ENCODE measurements around the gene LRCH1.

Gene LRCH1

GRCh38 chr13:46738766-46739165 lies 185.8 kb downstream of the LRCH1 start:
- no peak for DNase-seq (ENCODE audit: low read depth)
- TF ChIP-seq CTCF (conservative IDR thresholded peaks at IDR 0.05; ENCODE audit: control insufficient read depth, insufficient read depth, low read depth, low read length) = no peak

GRCh38 chr13:46739447-46740098 lies 186.6 kb downstream of the LRCH1 start:
- no peak for DNase-seq (ENCODE audit: low read depth)
- no peak for TF ChIP-seq CTCF (conservative IDR thresholded peaks at IDR 0.05; ENCODE audit: control insufficient read depth, insufficient read depth, low read depth, low read length)

More at GRCh38 chr13:46738766-46739165, 185.8 kb downstream of the LRCH1 start:
- H3K4me3 ChIP-seq (ENCODE audit: control insufficient read depth, low read depth, low read length) = no peak overlapping the region

DNA sequence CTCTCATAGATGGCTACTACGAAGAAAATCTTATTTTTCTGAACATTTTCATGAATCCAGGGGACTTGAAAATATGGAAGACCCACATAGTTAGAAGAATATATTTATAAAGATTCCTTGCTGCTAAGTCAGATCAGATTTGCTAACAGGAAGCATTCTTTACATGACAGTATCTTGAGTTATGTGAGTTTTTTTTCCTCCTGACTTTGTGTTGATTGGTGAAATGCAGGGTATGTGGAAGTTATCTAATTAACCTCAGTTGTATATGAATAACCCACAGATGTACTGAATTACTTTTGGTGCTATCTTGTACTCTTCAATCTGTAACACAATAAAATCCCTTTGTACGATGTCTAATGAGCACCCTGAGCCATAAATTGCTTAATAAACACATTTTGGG lies 190.2 kb downstream of the LRCH1 start:
- TF ChIP-seq CTCF (conservative IDR thresholded peaks at IDR 0.05; ENCODE audit: control insufficient read depth, insufficient read depth, low read depth, low read length) = no peak
- H3K4me3 ChIP-seq (ENCODE audit: control insufficient read depth, low read depth, low read length) = no peak overlapping the region
- no peak for DNase-seq (ENCODE audit: low read depth)

More at GRCh38 chr13:46739447-46740098, 186.6 kb downstream of the LRCH1 start:
- H3K4me3 ChIP-seq (ENCODE audit: control insufficient read depth, low read depth, low read length) = no peak overlapping the region

- DNase-seq (ENCODE audit: low read depth) = no peak
- no peak for TF ChIP-seq CTCF (conservative IDR thresholded peaks at IDR 0.05; ENCODE audit: control insufficient read depth, insufficient read depth, low read depth, low read length)
- no peak overlapping the region for H3K4me3 ChIP-seq (ENCODE audit: control insufficient read depth, low read depth, low read length)
Observed at GRCh38 chr13:46745062-46745461, 192.1 kb downstream of the LRCH1 start.

DNA sequence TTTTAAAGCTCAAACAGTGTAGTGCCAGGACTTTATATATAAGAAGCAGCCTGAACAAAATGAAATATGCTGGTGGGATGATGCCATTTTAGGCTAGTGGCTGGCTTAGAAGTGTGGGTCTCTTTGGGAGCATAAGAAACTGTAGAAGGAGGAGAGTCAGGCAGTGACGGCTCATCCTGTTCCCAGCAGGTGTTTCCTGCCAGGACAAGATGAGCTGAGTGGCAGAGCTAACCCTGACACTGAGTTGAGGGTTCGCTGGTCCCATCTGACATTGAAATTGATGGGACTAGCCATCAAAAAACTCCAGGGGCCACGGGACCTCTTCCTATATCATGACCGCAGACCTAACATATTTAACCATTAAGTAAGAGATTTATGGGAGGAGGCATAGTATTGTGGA lies 192.7 kb downstream of the LRCH1 start:
- TF ChIP-seq CTCF (conservative IDR thresholded peaks at IDR 0.05; ENCODE audit: control insufficient read depth, insufficient read depth, low read depth, low read length) = no peak
- no peak overlapping the region for H3K4me3 ChIP-seq (ENCODE audit: control insufficient read depth, low read depth, low read length)
- DNase-seq (ENCODE audit: low read depth) = no peak

DNA sequence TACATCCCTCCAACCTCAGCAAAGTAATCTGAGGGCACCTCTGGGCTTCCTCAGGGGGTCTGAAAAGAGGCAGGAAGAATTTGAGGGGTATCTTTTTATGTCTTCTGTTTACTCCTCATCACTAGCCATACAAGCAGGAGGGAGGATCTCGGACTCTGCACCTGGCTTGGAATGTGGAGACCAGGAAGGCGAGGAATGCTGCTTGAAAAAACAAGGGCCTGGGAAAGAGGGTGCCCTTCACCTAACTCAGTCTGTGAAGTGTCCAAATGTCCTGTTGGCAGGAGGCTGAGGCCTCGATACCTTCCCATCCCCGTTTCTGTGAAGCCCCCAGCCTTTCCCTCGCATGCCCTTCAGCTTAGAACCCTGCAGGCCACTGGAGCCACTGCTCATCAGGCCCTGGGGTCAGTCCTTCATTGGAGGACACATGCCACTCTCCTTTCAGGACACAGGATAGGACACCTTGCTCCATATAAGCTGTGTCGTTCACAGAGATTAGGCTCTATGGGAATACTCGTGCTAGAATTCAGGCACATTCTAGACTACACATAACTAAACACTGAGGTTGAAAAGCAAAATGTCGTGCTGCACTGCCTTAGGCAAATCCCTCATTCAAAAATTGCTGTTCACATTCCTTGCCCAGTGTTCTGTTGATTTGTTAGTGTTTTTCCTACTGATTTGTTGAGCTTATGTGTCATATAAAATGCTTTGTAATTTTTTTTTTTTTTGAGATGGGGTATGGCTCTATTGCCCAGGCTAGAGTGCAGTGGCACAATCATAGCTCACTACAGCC lies 194.3 kb downstream of the LRCH1 start:
- H3K4me3 ChIP-seq (ENCODE audit: control insufficient read depth, low read depth, low read length) = no peak overlapping the region
- no peak for TF ChIP-seq CTCF (conservative IDR thresholded peaks at IDR 0.05; ENCODE audit: control insufficient read depth, insufficient read depth, low read depth, low read length)
- no peak for DNase-seq (ENCODE audit: low read depth)

Measured in fibroblast of mammary gland (primary cell).